Neural crest cell (in vitro differentiated cells): ENCODE data around the gene RPS26. TPM values are rescaled to one million over a fixed set of nuclear protein-coding genes. Genes with fewer than 3 reads are reported as not detected.
"Not testable (repeated sequence)": the region's sequence is repeated elsewhere in the genome, so short reads cannot be mapped to it uniquely, and the experiment has no call there.

Experiments used
- DNase-seq: peaks from one replicate; pipeline ENCODE4 v3.0.0; 2021; ENCODE audit warnings: low read depth, mixed read lengths, low spot score
- H3K27ac Mint-ChIP-seq: one replicate; pipeline ENCODE4 v1.8.0; 2021; ENCODE audit warnings: mild to moderate bottlenecking, mixed read lengths; ENCODE audit not compliant: unreplicated experiment
- H3K27me3 Mint-ChIP-seq: 2 replicates; pipeline ENCODE4 v1.8.0; 2021; ENCODE audit warnings: low read depth, mild to moderate bottlenecking, mixed read lengths
- H3K36me3 Mint-ChIP-seq: 2 replicates; pipeline ENCODE4 v1.8.0; 2021; ENCODE audit warnings: low read depth, mild to moderate bottlenecking, mixed read lengths
- H3K4me1 Mint-ChIP-seq: 2 replicates; pipeline ENCODE4 v1.8.0; 2021; ENCODE audit warnings: mixed read lengths
- H3K4me3 Mint-ChIP-seq: one replicate; pipeline ENCODE4 v1.8.0; 2021; ENCODE audit warnings: mild to moderate bottlenecking, mixed read lengths
- H3K9me3 Mint-ChIP-seq: 2 replicates; pipeline ENCODE4 v1.8.0; 2021; ENCODE audit warnings: mixed read lengths
- CTCF ChIP-seq: fragments of 200-600 bp; sonication (generic); conservative IDR thresholded peaks from 2 replicates; pipeline ENCODE4 v1.5.0; 2021; ENCODE audit warnings: antibody characterized with exemption, mild to moderate bottlenecking
- total RNA-seq: library from RNA; stranded (reverse); gene quantifications from 2 replicates; pipeline ENCODE4 v1.2.1, GENCODE V29; 2021

Gene RPS26
- total RNA-seq, 1 donor from 2014 or later = 32.3 TPM

- no peak for DNase-seq
- no peak for TF ChIP-seq CTCF
- Mint-ChIP-seq H3K36me3 (peaks cover 18% of the 10 kb centered on the region), H3K4me1 (peaks cover 35% of the 10 kb centered on the region), H3K4me3 (no peak overlapping the region), H3K27ac (no peak overlapping the region), H3K27me3 (no peaks in the 10 kb centered on the region), H3K9me3 (no peaks in the 10 kb centered on the region)
These were observed 3.6 kb upstream of the RPS26 start for GRCh38 chr12:56038022-56038655.

GRCh38 chr12:56040151-56040550 lies 1.6 kb upstream of the RPS26 start:
- H3K27ac Mint-ChIP-seq = no peak overlapping the region
- TF ChIP-seq CTCF = no peak
- H3K27me3 Mint-ChIP-seq = no peaks in the 10 kb centered on the region
- no peaks in the 10 kb centered on the region for H3K9me3 Mint-ChIP-seq
- peaks cover 39% of the 10 kb centered on the region for H3K4me1 Mint-ChIP-seq
- peaks cover 21% of the 10 kb centered on the region for H3K36me3 Mint-ChIP-seq
- DNase-seq = no peak
- H3K4me3 Mint-ChIP-seq = no peak overlapping the region

- no peaks in the 10 kb centered on the region for H3K27me3 Mint-ChIP-seq
These were observed 661 bp upstream of the RPS26 start for GRCh38 chr12:56040963-56041551.

GRCh38 chr12:56042430-56042813 lies 704 bp downstream of the RPS26 start:
- Mint-ChIP-seq H3K36me3 (peaks cover 12% of the 10 kb centered on the region), H3K4me3 (peak overlapping the region; percentile 96), H3K4me1 (peaks cover 42% of the 10 kb centered on the region), H3K27ac (peak overlapping the region; percentile 99)
- not testable (repeated sequence) for H3K9me3 Mint-ChIP-seq, H3K27me3 Mint-ChIP-seq, DNase-seq

More at GRCh38 chr12:56040963-56041551, 661 bp upstream of the RPS26 start:
- DNase-seq = no peak
- Mint-ChIP-seq H3K4me1 (peaks cover 39% of the 10 kb centered on the region), H3K27ac (no peak overlapping the region), H3K4me3 (peak overlapping the region; percentile 96), H3K36me3 (peaks cover 12% of the 10 kb centered on the region), H3K9me3 (no peaks in the 10 kb centered on the region)
- TF ChIP-seq CTCF = no peak

GRCh38 chr12:56042843-56043242 lies 1.1 kb downstream of the RPS26 start:
- H3K4me3 Mint-ChIP-seq = peak overlapping the region; percentile 96
- no peaks in the 10 kb centered on the region for H3K27me3 Mint-ChIP-seq
- H3K4me1 Mint-ChIP-seq = peaks cover 38% of the 10 kb centered on the region
- peaks cover 12% of the 10 kb centered on the region for H3K36me3 Mint-ChIP-seq
- no peak for TF ChIP-seq CTCF
- no peaks in the 10 kb centered on the region for H3K9me3 Mint-ChIP-seq
- no peak for DNase-seq
- peak overlapping the region; percentile 99 for H3K27ac Mint-ChIP-seq

- H3K36me3 Mint-ChIP-seq = peaks cover 12% of the 10 kb centered on the region
- TF ChIP-seq CTCF = no peak
- peaks cover 23% of the 10 kb centered on the region for H3K4me1 Mint-ChIP-seq
- peak overlapping the region; percentile 36 for H3K4me3 Mint-ChIP-seq
- no peak for DNase-seq
- no peaks in the 10 kb centered on the region for H3K9me3 Mint-ChIP-seq
- peak overlapping the region; percentile 86 for H3K27ac Mint-ChIP-seq
- H3K27me3 Mint-ChIP-seq = no peaks in the 10 kb centered on the region
These were observed 4.5 kb downstream of the RPS26 start for GRCh38 chr12:56046027-56046780.
